Stimulated activated CD4-positive, alpha-beta T cell treated with anti-CD3 and anti-CD28 coated beads, Interleukin-4, amount 100 ng/mL, for 48 hours (primary cell): ENCODE results near the gene ZP1.

Experiments
- DNase-seq, 2 donors: peaks; one replicate each; pipeline ENCODE4 v3.0.0-alpha.2; 2020; ENCODE audit warnings: low read depth in 2 of 2

The ZP1 gene

GRCh38 chr11:60858731-60859464 is 8.4 kb upstream of the ZP1 start:
- no peak for DNase-seq

DNA sequence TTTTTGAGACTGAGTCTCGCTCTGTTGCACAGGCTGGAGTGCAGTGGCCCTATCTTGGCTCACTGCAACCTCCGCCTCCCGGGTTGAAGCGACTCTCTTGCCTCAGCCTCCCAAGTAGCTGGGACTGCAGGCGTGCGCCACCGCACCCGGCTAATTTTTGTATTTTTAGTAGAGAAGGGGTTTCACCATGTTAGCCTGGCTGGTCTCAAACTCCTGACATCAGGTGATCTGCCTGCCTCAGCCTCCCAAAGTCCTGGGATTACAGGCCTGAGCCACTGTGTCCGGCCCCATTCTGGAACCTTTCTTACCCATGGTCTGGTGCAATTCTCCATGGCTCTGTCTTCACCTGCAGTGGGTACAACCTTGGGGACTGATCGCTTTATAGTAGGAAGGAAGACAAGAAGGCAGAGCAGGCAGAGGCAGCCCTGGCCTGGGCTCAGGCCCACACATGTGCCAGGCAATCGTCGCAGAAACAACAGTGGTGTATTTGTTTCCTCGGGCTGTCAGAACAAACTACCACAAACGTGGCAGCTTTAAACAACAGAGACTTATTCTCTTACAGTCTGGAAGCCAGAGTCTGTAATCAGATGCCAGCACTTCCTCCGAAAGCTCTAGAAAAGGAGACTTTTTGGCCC is 7.6 kb upstream of the ZP1 start:
- DNase-seq: no peak

- DNase-seq: no peak
Measured at GRCh38 chr11:60860943-60861342, 6.4 kb upstream of the ZP1 start.

DNA sequence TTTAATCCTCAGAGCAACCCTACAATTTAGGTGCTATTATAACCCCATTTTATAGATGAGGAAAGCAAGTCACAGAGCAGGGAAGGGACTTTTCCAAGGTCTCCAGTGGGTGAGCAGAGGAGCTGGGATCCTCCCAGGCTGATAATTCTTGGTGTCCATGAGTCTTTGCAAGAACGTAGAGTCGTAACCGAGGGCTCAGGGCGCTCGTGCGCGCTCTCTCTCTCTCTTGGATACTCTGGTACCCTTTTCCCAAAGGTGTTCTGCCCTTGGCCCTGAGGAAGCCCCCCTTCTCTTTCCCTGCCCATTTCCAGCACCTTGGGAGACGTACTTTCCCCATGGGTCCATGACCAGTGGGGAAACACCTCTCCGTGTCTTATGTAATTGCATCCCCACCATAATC is 5.2 kb upstream of the ZP1 start:
- DNase-seq: no peak

GRCh38 chr11:60863550-60864521 is 3.5 kb upstream of the ZP1 start:
- no peak for DNase-seq

GRCh38 chr11:60864856-60865513 is 2.4 kb upstream of the ZP1 start:
- DNase-seq: no peak

DNA sequence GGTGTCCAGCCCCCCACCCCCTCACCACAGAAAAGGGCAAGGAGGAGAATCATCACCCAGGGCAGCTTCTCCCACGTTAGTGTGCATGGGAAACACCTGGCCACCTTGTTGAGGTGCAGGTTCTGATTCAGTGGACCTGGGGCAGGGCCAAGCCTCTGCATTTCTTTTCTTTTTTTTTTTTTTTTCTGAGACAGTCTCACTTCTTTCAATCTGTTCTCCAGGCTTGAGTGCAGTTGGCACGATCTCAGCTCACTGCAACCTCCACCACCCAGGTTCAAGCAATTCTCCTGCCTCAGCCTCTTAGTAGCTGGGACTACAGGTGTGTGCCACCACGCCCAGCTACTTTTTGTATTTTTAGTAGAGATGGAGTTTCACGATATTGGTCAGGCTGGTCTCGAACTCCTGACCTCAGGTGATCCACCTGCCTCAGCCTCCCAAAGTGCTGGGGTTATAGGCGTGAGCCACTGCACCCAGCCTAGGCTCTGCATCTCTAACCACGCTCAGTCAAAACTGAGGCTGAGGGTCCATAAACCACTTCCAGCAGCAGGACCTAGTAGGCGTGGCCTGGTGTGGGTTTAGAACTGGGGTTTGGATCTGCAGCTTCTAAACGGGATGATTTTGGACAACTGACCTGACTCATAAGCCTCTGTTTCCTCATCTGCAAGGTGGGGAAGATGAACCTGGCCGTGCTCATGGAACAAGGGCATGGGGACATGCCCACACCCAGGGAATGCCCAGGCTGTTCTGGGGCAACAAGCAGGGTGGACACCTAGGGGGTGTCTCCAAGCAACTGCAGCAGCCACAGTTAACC is 734 bp downstream of the ZP1 start:
- DNase-seq: no peak

GRCh38 chr11:60868682-60869450 is 1.5 kb downstream of the ZP1 start:
- DNase-seq: no peak

DNA sequence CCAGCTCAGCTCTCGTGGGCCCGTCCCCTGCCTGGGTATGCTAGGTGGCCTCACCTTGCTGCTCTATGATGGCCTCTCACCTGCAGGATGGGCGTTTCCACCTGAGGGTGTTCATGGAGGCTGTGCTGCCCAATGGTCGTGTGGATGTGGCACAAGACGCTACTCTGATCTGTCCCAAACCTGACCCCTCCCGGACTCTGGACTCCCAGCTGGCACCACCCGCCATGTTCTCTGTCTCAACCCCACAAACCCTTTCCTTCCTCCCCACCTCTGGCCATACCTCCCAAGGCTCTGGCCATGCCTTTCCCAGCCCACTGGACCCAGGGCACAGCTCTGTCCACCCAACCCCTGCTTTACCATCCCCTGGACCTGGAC is 2.1 kb downstream of the ZP1 start:
- no peak for DNase-seq

GRCh38 chr11:60870276-60870675 is 2.9 kb downstream of the ZP1 start:
- no peak for DNase-seq

DNA sequence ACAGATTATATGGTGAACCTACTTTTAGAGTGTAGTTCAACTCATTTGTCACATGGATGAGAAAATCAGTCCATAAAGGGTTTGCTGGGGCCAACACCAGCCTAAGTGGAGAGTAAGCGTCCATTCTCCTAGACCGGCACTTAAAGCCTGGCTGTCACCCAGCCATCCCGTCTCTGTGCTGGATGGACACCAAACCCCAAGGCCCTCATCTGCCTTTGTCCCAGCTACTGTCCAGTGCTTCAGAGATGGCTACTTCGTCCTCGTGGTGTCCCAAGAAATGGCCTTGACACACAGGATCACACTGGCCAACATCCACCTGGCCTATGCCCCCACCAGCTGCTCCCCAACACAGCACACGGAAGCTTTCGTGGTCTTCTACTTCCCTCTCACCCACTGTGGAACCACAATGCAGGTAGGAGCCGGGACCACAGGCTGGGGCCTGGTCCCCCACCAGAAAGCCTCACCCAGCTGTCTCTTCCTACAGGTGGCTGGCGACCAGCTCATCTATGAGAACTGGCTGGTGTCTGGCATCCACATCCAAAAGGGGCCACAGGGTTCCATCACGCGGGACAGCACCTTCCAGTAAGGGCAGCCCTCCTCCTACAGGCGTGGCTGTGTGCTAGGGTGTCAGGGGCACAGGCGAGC is 3.5 kb downstream of the ZP1 start:
- no peak for DNase-seq

DNA sequence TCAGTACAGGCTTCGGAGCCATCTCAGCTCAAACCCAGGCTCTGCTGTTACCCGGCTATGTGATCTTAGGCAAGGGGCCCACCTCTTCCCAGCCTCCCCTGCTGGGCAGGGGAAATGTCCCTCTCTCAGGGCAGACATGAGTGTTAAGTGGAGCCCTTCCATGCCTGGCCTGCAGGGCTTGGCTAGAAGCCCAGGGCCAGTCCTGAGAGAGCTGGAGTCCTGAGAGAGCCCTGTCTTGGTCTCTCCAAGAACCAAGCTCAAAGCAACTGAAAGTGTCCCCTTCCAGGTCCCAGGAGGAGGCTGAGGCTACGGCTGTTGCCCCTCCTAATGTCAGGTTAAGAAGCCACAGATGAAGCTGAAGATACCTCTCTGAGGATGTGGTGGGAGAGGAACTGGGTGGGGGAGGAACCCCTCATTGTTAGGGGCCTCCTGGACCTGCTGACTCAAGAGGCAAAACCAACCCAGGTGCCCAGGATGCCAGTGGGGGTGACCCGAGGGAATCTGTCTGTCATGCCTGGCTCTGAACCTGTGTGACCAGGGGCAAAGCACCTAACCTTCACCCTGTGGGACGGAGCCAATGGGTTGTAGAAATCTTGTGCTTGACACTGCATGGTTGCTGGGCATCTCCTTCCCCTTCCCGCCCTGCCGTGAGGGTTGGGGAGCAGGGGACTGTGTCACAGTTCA is 4.2 kb downstream of the ZP1 start:
- DNase-seq: no peak

- no peak for DNase-seq
Measured at GRCh38 chr11:60872124-60872960, 5.0 kb downstream of the ZP1 start.

- DNase-seq: no peak
Measured at GRCh38 chr11:60872961-60873524, 5.7 kb downstream of the ZP1 start.

GRCh38 chr11:60873533-60873932 is 6.2 kb downstream of the ZP1 start:
- DNase-seq: no peak

DNA sequence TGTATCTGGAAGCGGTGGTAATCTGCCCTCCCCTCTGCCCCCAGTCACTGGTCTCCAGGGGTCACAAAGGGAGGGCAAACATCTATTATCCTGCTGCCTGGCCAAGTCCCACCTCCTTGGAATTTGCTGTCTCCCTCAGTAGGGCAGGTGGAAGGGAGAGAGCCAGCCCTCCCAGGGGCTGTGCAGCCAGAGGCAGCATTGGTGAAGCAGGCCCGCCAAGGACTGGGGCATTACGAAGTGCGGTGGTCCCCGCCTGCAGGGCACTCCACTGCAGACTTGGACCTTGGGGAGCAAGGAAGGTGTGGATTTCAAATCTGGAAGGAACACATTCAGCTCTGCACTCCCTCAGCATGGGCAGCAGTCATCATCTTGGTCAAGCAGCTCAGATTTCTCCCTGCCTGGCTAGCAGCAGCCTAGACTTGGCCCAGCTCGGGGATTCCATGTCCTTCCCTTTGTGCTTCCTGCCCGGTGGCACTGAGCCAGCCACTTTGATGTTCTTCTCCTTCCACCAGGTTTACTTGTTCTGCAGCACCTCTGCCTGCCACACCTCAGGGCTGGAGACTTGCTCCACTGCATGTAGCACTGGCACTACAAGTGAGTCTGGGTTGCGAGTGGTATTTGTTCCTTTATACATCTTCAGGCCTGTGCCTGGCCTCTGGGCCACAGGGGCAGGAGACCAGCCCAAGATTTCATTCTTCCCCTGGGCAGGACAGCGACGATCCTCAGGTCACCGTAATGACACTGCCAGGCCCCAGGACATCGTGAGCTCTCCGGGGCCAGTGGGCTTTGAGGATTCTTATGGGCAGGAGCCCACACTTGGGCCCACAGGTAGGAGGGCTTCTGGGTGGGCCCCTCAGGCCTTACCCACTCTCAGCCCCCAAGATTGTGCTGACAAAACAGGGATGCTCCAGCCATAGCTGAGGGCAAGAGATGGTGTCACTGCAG is 7.4 kb downstream of the ZP1 start:
- DNase-seq: no peak
